Fibroblast of pulmonary artery (primary cell): Measurements from ENCODE around the gene DNAJA1.
"Not testable (repeated sequence)": the region's sequence is repeated elsewhere in the genome, so short reads cannot be mapped to it uniquely, and the experiment has no call there.

Source experiments
- DNase-seq: peaks from one replicate; pipeline ENCODE4 v3.0.0-alpha.2; 2010; ENCODE audit warnings: low read depth
- H3K4me3 ChIP-seq: replicated peaks from 2 replicates; pipeline ENCODE4 v1.5.1; 2011; ENCODE audit warnings: low read depth, mild to moderate bottlenecking, control low read depth, low read length, moderate library complexity
- CTCF ChIP-seq: IDR thresholded peaks from 2 replicates; pipeline ENCODE4 v1.5.1; 2011; ENCODE audit warnings: mild to moderate bottlenecking, control low read depth, low read length, inconsistent platforms; ENCODE audit errors: missing control alignments

The DNAJA1 gene

GRCh38 chr9:33081128-33081851, 56.2 kb downstream of the DNAJA1 start:
- peak; percentile 77 for TF ChIP-seq CTCF
- DNase-seq: peak; percentile 95
- peak overlapping the region; percentile 37 for H3K4me3 ChIP-seq

GRCh38 chr9:33082128-33082527, 57.1 kb downstream of the DNAJA1 start:
- no peak for TF ChIP-seq CTCF
- H3K4me3 ChIP-seq: no peak overlapping the region
- no peak for DNase-seq

GRCh38 chr9:33082538-33083326, 57.7 kb downstream of the DNAJA1 start:
- DNase-seq: no peak
- H3K4me3 ChIP-seq: no peak overlapping the region
- TF ChIP-seq CTCF: no peak

- not testable (repeated sequence) for H3K4me3 ChIP-seq, DNase-seq
Observed at GRCh38 chr9:33085672-33086071, 60.6 kb downstream of the DNAJA1 start.
